Body of pancreas (tissue), 4 donors: ENCODE data around the gene SMAD4. TPM values are rescaled to one million over a fixed set of nuclear protein-coding genes. Genes with fewer than 3 reads are reported as not detected.
A peak's percentile ranks its signal among the peaks of the same experiment; 100 is the strongest.

Experiments used
- ATAC-seq: fragments of 150-250 bp; one replicate; pipeline ENCODE4 v1.9.1; 2016
- DNase-seq, 4 donors: peaks; one replicate each; pipeline ENCODE4 v3.0.0-alpha.2; 2019
- H3K27ac ChIP-seq, 4 donors: fragments of 200-600 bp; sonication (generic); 1 replicate in 3 of 4; 2 replicates in 1 of 4; pipeline versions ENCODE4 v1.5.1 to v1.6.1; 2016 to 2019; ENCODE audit warnings: mild to moderate bottlenecking in 1 of 4, mixed read lengths in 1 of 4, moderate library complexity in 1 of 4
- H3K27me3 ChIP-seq, 2 donors: fragments of 200-600 bp; sonication (generic); one replicate each; pipeline ENCODE4 v1.6.0; 2016; ENCODE audit warnings: mild to moderate bottlenecking in 1 of 2
- H3K36me3 ChIP-seq, 2 donors: fragments of 200-600 bp; sonication (generic); replicated peaks in 1 of 2; 2 replicates each; pipeline ENCODE4 v1.5.1; 2016; ENCODE audit warnings: low read depth in 2 of 2; ENCODE audit not compliant: insufficient read depth in 1 of 2
- H3K4me1 ChIP-seq: fragments of 200-600 bp; sonication (generic); one replicate; pipeline ENCODE4 v1.6.0; 2016
- H3K4me3 ChIP-seq, 2 donors: fragments of 200-600 bp; sonication (generic); 1 replicate in 1 of 2; 2 replicates in 1 of 2; pipeline ENCODE4 v1.5.1; 2016 to 2019
- H3K9me3 ChIP-seq, 3 donors: fragments of 200-600 bp; sonication (generic); 1 replicate in 2 of 3; 2 replicates in 1 of 3; pipeline ENCODE4 v1.5.1; 2016
- CTCF ChIP-seq, 7 experiments: fragments of 450-650 bp in 4 of 7; fragments of 200-600 bp in 3 of 7; sonication (generic) in 3 of 7; IDR thresholded peaks; one replicate each; pipeline ENCODE4 v1.5.1; 2016 to 2019; ENCODE audit warnings: antibody characterized with exemption in 7 of 7
- POLR2A ChIP-seq, 3 donors: fragments of 450-650 bp; IDR thresholded peaks; one replicate each; pipeline ENCODE4 v1.6.1; 2016; ENCODE audit warnings: antibody characterized with exemption in 3 of 3, mild to moderate bottlenecking in 2 of 3
- WGBS, 2 donors: methylation state at CpG; one replicate each; pipeline ENCODE4 v1.1.5; 2017; 5-methylcytosine and 5-hydroxymethylcytosine counted together
- intact Hi-C: fragments of 100-400 bp; cut with DNase I; formaldehyde crosslinking; loops from one replicate; pipeline ENCODE4 v1.15.1; 2023
- total RNA-seq, 2 donors: library from RNA; depleted of rRNA; stranded (reverse); fragments of >200 nt; gene quantifications; one replicate each; pipeline ENCODE4 v1.1.0, GENCODE V29; 2016

SMAD4 gene
- total RNA-seq, 2 donors from 2014 or later: 78.6 to 173 TPM

- 0% methylated on average over 12 to 31 of the region's 66 CpGs for WGBS, 2 donors
- intact Hi-C loops: loop anchor here (10.0 kb wide), 1 partner anchor 56 kb away; no protein-coding TSS in a partner anchor
- Histone ChIP-seq H3K36me3 (no peaks in the 10 kb centered on the region), H3K4me1 (peaks cover 66% of the 10 kb centered on the region), H3K9me3 (no peaks in the 10 kb centered on the region), H3K27ac (peak overlapping the region; percentile 95 to 98 (median 98)), H3K27me3 (no peaks in the 10 kb centered on the region), H3K4me3 (peak overlapping the region; percentile 42 to 53)
- TF ChIP-seq POLR2A (IDR thresholded peaks at IDR 0.05): no peak
- TF ChIP-seq CTCF (IDR thresholded peaks at IDR 0.05): no peak
- ATAC-seq (peak; percentile 82), DNase-seq (peak; percentile 74 to 82 (median 77))
Measured at GRCh38 chr18:51030537-51031258, 685 bp downstream of the SMAD4 start.

DNA sequence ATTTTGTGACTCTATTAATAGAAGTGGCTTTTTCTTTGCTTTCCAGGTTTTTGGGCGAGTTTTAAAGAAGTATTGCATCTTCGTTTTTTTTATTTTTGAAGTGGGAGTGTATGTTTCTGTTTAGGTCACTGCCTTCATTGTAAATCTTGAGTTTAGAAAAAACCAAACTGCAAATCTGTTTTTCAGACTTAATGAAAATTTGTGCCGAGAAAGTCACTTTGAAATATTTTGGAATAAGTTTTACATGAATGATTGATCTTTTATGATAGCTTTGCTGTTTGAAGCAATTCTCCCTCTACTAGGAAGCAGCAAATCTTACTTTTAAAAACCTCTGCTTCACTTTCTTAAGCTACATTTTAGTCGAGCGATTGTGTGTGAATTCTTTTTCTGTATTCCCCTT lies 2.2 kb downstream of the SMAD4 start:
- ATAC-seq (no peak), DNase-seq (no peak)
- WGBS, 2 donors: 6 to 16% methylated on average over 5 of the region's 5 CpGs
- TF ChIP-seq POLR2A (IDR thresholded peaks at IDR 0.05) (no peak), CTCF (IDR thresholded peaks at IDR 0.05) (no peak)
- Histone ChIP-seq H3K4me1 (peaks cover 80% of the 10 kb centered on the region), H3K36me3 (no peaks in the 10 kb centered on the region), H3K27ac (no peak overlapping the region), H3K4me3 (no peak overlapping the region), H3K27me3 (no peaks in the 10 kb centered on the region), H3K9me3 (no peaks in the 10 kb centered on the region)
- intact Hi-C loops: loop anchor here (10.0 kb wide), 1 partner anchor 57 kb away; no protein-coding TSS in a partner anchor

DNA sequence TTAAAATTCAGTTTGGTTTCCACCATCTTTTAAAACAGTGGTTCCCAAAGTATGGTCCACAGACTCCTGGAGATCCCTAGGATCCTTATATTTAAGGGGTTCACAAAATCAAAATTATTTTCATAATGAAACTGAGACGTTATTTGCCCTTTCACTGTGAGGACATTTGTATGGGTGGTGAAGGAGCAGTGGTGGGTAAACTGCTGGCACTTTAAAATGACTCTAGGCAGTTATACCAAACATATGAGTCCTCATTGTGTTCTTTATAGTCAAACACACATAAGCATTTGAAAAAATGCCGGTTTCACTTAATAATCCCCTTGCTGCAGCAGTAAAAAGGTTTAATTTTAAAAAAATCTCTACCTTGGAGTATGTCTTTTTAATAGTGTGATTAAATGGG lies 7.2 kb downstream of the SMAD4 start:
- Histone ChIP-seq H3K4me1 (peaks cover 90% of the 10 kb centered on the region), H3K27ac (peak overlapping the region in 2 of 4 donors; percentile 57 to 65), H3K36me3 (no peaks in the 10 kb centered on the region), H3K4me3 (no peak overlapping the region), H3K27me3 (no peaks in the 10 kb centered on the region), H3K9me3 (no peaks in the 10 kb centered on the region)
- no peak for TF ChIP-seq CTCF (IDR thresholded peaks at IDR 0.05)
- no peak for TF ChIP-seq POLR2A (IDR thresholded peaks at IDR 0.05)
- 36 to 44% methylated on average over 2 of the region's 2 CpGs for WGBS, 2 donors
- ATAC-seq (no peak), DNase-seq (no peak)
- intact Hi-C loops: loop anchor here (10.0 kb wide), 1 partner anchor 62 kb away; no protein-coding TSS in a partner anchor

GRCh38 chr18:51038110-51038509 lies 8.1 kb downstream of the SMAD4 start:
- no peak for TF ChIP-seq POLR2A (IDR thresholded peaks at IDR 0.05)
- TF ChIP-seq CTCF (IDR thresholded peaks at IDR 0.05): no peak
- Histone ChIP-seq H3K27me3 (no peaks in the 10 kb centered on the region), H3K4me3 (no peak overlapping the region), H3K9me3 (no peaks in the 10 kb centered on the region), H3K36me3 (no peaks in the 10 kb centered on the region), H3K27ac (peak overlapping the region; percentile 12 to 65 (median 51)), H3K4me1 (peaks cover 81% of the 10 kb centered on the region)
- intact Hi-C loops: loop anchor here (10.0 kb wide), 1 partner anchor 63 kb away; no protein-coding TSS in a partner anchor
- peak; percentile 35 to 57 (median 48) for DNase-seq
- peak; percentile 81 for ATAC-seq
- WGBS, 2 donors: 15 to 17% methylated on average over 6 of the region's 6 CpGs
